ENCODE measurements around the gene SACM1L.

The SACM1L gene

GRCh38 chr3:45700570-45701073, 11.4 kb downstream of the SACM1L start:
- DNase-seq: no peak

- no peak for DNase-seq
These were observed 12.1 kb downstream of the SACM1L start for GRCh38 chr3:45701172-45701867.

GRCh38 chr3:45704301-45704943, 15.2 kb downstream of the SACM1L start:
- no peak for DNase-seq

GRCh38 chr3:45705839-45706808, 16.9 kb downstream of the SACM1L start:
- no peak for DNase-seq

GRCh38 chr3:45711931-45712330, 22.7 kb downstream of the SACM1L start:
- no peak for DNase-seq

- no peak for DNase-seq
These were observed 23.4 kb downstream of the SACM1L start for GRCh38 chr3:45712434-45713110.

GRCh38 chr3:45715945-45716344, 26.7 kb downstream of the SACM1L start:
- DNase-seq: no peak

GRCh38 chr3:45716790-45717336, 27.7 kb downstream of the SACM1L start:
- no peak for DNase-seq

GRCh38 chr3:45719655-45720487, 30.7 kb downstream of the SACM1L start:
- no peak for DNase-seq

- DNase-seq: no peak
These were observed 35.7 kb downstream of the SACM1L start for GRCh38 chr3:45724911-45725310.

GRCh38 chr3:45729614-45730013, 40.4 kb downstream of the SACM1L start:
- no peak for DNase-seq

- no peak for DNase-seq
These were observed 41.4 kb downstream of the SACM1L start for GRCh38 chr3:45730409-45731154.

- no peak for DNase-seq
These were observed 47.5 kb downstream of the SACM1L start for GRCh38 chr3:45736707-45737106.

GRCh38 chr3:45737234-45737633, 48.0 kb downstream of the SACM1L start:
- no peak for DNase-seq

- no peak for DNase-seq
These were observed 50.8 kb downstream of the SACM1L start for GRCh38 chr3:45739991-45740390.

- no peak for DNase-seq
These were observed 52.1 kb downstream of the SACM1L start for GRCh38 chr3:45741247-45741646.

GRCh38 chr3:45741742-45742460, 52.7 kb downstream of the SACM1L start:
- DNase-seq: no peak

GRCh38 chr3:45742461-45743089, 53.4 kb downstream of the SACM1L start:
- no peak for DNase-seq

- DNase-seq: no peak
These were observed 57.1 kb downstream of the SACM1L start for GRCh38 chr3:45746165-45746776.
